ENCODE results near the gene TEX35.

TEX35 gene

GRCh38 chr1:178518894-178519293, 6.0 kb downstream of the TEX35 start:
- DNase-seq (ENCODE audit: low read depth): no peak
- no peak overlapping the region for H3K4me3 ChIP-seq (ENCODE audit: low read depth, low read length)
- no peak for TF ChIP-seq MAX (IDR thresholded peaks at IDR 0.05; ENCODE audit: low read depth, low read length)
- no peak for TF ChIP-seq CTCF (IDR thresholded peaks at IDR 0.05; ENCODE audit: low read depth, low read length)
- TF ChIP-seq POLR2A (IDR thresholded peaks at IDR 0.05; ENCODE audit: extremely low read depth, insufficient read length): no peak
- TF ChIP-seq MYC (IDR thresholded peaks at IDR 0.05; ENCODE audit: low read depth, low read length): no peak

- DNase-seq (ENCODE audit: low read depth): no peak
- TF ChIP-seq POLR2A (IDR thresholded peaks at IDR 0.05; ENCODE audit: extremely low read depth, insufficient read length) (no peak), MYC (IDR thresholded peaks at IDR 0.05; ENCODE audit: low read depth, low read length) (no peak), MAX (IDR thresholded peaks at IDR 0.05; ENCODE audit: low read depth, low read length) (no peak), CTCF (IDR thresholded peaks at IDR 0.05; ENCODE audit: low read depth, low read length) (no peak)
- no peak overlapping the region for H3K4me3 ChIP-seq (ENCODE audit: low read depth, low read length)
These were observed 7.9 kb downstream of the TEX35 start for GRCh38 chr1:178520803-178521202.

GRCh38 chr1:178521241-178521640, 8.3 kb downstream of the TEX35 start:
- TF ChIP-seq MYC (IDR thresholded peaks at IDR 0.05; ENCODE audit: low read depth, low read length): no peak
- no peak for TF ChIP-seq POLR2A (IDR thresholded peaks at IDR 0.05; ENCODE audit: extremely low read depth, insufficient read length)
- no peak for TF ChIP-seq CTCF (IDR thresholded peaks at IDR 0.05; ENCODE audit: low read depth, low read length)
- TF ChIP-seq MAX (IDR thresholded peaks at IDR 0.05; ENCODE audit: low read depth, low read length): no peak
- no peak overlapping the region for H3K4me3 ChIP-seq (ENCODE audit: low read depth, low read length)
- DNase-seq (ENCODE audit: low read depth): no peak

GRCh38 chr1:178527117-178527516, 14.2 kb downstream of the TEX35 start:
- no peak for DNase-seq (ENCODE audit: low read depth)
- H3K4me3 ChIP-seq (ENCODE audit: low read depth, low read length): no peak overlapping the region
- TF ChIP-seq MAX (IDR thresholded peaks at IDR 0.05; ENCODE audit: low read depth, low read length): no peak
- TF ChIP-seq MYC (IDR thresholded peaks at IDR 0.05; ENCODE audit: low read depth, low read length): no peak
- TF ChIP-seq CTCF (IDR thresholded peaks at IDR 0.05; ENCODE audit: low read depth, low read length): no peak
- no peak for TF ChIP-seq POLR2A (IDR thresholded peaks at IDR 0.05; ENCODE audit: extremely low read depth, insufficient read length)

GRCh38 chr1:178528228-178528952, 15.5 kb downstream of the TEX35 start:
- DNase-seq (ENCODE audit: low read depth): no peak
- no peak for TF ChIP-seq POLR2A (IDR thresholded peaks at IDR 0.05; ENCODE audit: extremely low read depth, insufficient read length)
- no peak for TF ChIP-seq CTCF (IDR thresholded peaks at IDR 0.05; ENCODE audit: low read depth, low read length)
- no peak for TF ChIP-seq MYC (IDR thresholded peaks at IDR 0.05; ENCODE audit: low read depth, low read length)
- no peak for TF ChIP-seq MAX (IDR thresholded peaks at IDR 0.05; ENCODE audit: low read depth, low read length)
- H3K4me3 ChIP-seq (ENCODE audit: low read depth, low read length): no peak overlapping the region
